Transverse colon (tissue), 4 donors: Measurements from ENCODE around the gene HRH2. TPM values are rescaled to one million over a fixed set of nuclear protein-coding genes. Genes with fewer than 3 reads are reported as not detected.
"Not testable (repeated sequence)": the region's sequence is repeated elsewhere in the genome, so short reads cannot be mapped to it uniquely, and the experiment has no call there.

Experiments
- DNase-seq: peaks from one replicate; pipeline ENCODE4 v3.0.0-alpha.2; 2019
- H3K27ac ChIP-seq, 4 donors: fragments of 200-600 bp; sonication (generic); 2 replicates each; pipeline ENCODE4 v1.5.1; 2016 to 2018; ENCODE audit warnings: inconsistent platforms in 4 of 4
- H3K27me3 ChIP-seq: fragments of 200-600 bp; sonication (generic); 2 replicates; pipeline ENCODE4 v1.5.1; 2017; ENCODE audit warnings: inconsistent platforms
- H3K36me3 ChIP-seq, 4 donors: fragments of 200-600 bp; sonication (generic); 2 replicates each; pipeline ENCODE4 v1.5.1; 2017 to 2019; ENCODE audit warnings: inconsistent platforms in 4 of 4
- H3K4me1 ChIP-seq, 4 donors: fragments of 200-600 bp; sonication (generic); 2 replicates each; pipeline ENCODE4 v1.5.1; 2017 to 2020; ENCODE audit warnings: inconsistent platforms in 4 of 4
- H3K4me3 ChIP-seq, 4 donors: fragments of 200-600 bp; sonication (generic); 1 replicate in 1 of 4; 2 replicates in 3 of 4; pipeline versions ENCODE4 v1.5.1 to v1.6.1; 2017 to 2019; ENCODE audit warnings: inconsistent platforms in 4 of 4
- H3K9me3 ChIP-seq, 2 donors: fragments of 200-600 bp; sonication (generic); 2 replicates each; pipeline ENCODE4 v1.5.1; 2017 to 2019; ENCODE audit warnings: inconsistent platforms in 2 of 2
- EP300 ChIP-seq: sonication (generic); formaldehyde crosslinking; IDR thresholded peaks from one replicate; pipeline ENCODE4 v1.6.1; 2017; ENCODE audit warnings: antibody characterized with exemption, low read depth
- POLR2A ChIP-seq: fragments of 450-650 bp; IDR thresholded peaks from one replicate; pipeline ENCODE4 v1.6.1; 2016; ENCODE audit warnings: antibody characterized with exemption, mild to moderate bottlenecking, moderate library complexity
- POLR2AphosphoS5 ChIP-seq, 3 donors: sonication (generic); formaldehyde crosslinking; IDR thresholded peaks; one replicate each; pipeline ENCODE4 v1.6.1; 2016; ENCODE audit warnings: antibody characterized with exemption in 3 of 3
- WGBS, 2 donors: methylation state at CpG; one replicate each; pipeline ENCODE4 v1.1.5; 2018; ENCODE audit warnings: low coverage in 1 of 2; 5-methylcytosine and 5-hydroxymethylcytosine counted together
- in situ Hi-C, 4 donors: fragments of 200-750 bp; cut with MboI; loops; one replicate each; pipeline versions ENCODE4 v1.15.0 to v1.15.1; 2017; ENCODE audit warnings: low sequenced_read_pairs in 3 of 4, low pct_ligation_motif_present in 1 of 4, low pct_unique_long_range_greater_than_20kb in 1 of 4
- intact Hi-C: fragments of 100-400 bp; cut with DNase I; formaldehyde crosslinking; loops from one replicate; pipeline ENCODE4 v1.15.1; 2023; ENCODE audit warnings: low total_unique reads
- total RNA-seq, 4 donors: library from RNA; depleted of rRNA; stranded (reverse); fragments of >200 nt; gene quantifications; one replicate each; pipeline ENCODE4 v1.1.0, GENCODE V29; 2016
- TF ChIP-seq, protein P1 (sequence below), 5 experiments: fragments of 200-600 bp in 3 of 5; fragments of 450-650 bp in 2 of 5; sonication (generic) in 3 of 5; IDR thresholded peaks; 1 replicate in 2 of 5; 2 replicates in 3 of 5; pipeline ENCODE4 v1.5.1; 2016 to 2017; ENCODE audit warnings: antibody characterized with exemption in 5 of 5, inconsistent platforms in 3 of 5, mild to moderate bottlenecking in 2 of 5, moderate library complexity in 1 of 5

The HRH2 gene
- total RNA-seq, 4 donors from 2014 or later = 0.20 to 1.5 (median 0.74) TPM

- Histone ChIP-seq H3K27me3 (no peaks in the 10 kb centered on the region), H3K27ac (no peak overlapping the region), H3K4me3 (no peak overlapping the region), H3K9me3 (no peaks in the 10 kb centered on the region), H3K4me1 (no peaks in the 10 kb centered on the region), H3K36me3 (no peaks in the 10 kb centered on the region)
- no peak for TF ChIP-seq POLR2AphosphoS5 (IDR thresholded peaks at IDR 0.05)
- no peak for TF ChIP-seq EP300
- TF ChIP-seq, protein P1, sequence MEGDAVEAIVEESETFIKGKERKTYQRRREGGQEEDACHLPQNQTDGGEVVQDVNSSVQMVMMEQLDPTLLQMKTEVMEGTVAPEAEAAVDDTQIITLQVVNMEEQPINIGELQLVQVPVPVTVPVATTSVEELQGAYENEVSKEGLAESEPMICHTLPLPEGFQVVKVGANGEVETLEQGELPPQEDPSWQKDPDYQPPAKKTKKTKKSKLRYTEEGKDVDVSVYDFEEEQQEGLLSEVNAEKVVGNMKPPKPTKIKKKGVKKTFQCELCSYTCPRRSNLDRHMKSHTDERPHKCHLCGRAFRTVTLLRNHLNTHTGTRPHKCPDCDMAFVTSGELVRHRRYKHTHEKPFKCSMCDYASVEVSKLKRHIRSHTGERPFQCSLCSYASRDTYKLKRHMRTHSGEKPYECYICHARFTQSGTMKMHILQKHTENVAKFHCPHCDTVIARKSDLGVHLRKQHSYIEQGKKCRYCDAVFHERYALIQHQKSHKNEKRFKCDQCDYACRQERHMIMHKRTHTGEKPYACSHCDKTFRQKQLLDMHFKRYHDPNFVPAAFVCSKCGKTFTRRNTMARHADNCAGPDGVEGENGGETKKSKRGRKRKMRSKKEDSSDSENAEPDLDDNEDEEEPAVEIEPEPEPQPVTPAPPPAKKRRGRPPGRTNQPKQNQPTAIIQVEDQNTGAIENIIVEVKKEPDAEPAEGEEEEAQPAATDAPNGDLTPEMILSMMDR (IDR thresholded peaks at IDR 0.05) = no peak
- no peak for TF ChIP-seq POLR2A
- WGBS, 2 donors = 82 to 85% methylated on average over 4 of the region's 4 CpGs
- in situ Hi-C loops = no loop called here
- intact Hi-C loops = no loop called here
- DNase-seq = no peak
These were observed 14.9 kb upstream of the HRH2 start for GRCh38 chr5:175642998-175643397.

DNA sequence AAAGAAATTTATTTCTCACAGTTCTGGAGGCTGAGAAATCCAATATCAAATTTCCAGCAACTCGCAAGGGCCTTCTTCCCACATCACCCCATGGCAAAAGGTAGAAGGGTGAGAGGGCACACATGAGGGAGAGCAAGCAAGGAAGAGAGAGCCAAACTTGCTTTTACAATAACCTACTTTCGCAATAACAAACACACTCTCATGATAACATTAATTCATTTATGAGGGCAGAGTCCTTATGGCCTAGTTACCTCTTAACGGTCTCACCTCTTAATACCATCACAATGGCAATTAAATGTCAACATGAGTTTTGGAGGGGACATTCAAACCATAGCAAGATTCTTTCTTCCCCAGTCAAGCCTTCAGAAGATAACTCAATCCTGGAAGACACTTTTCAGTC is 11.6 kb upstream of the HRH2 start:
- H3K4me3 ChIP-seq = no peak overlapping the region
- no peaks in the 10 kb centered on the region for H3K27me3 ChIP-seq
- H3K27ac ChIP-seq = no peak overlapping the region
- intact Hi-C loops (no loop called here), in situ Hi-C loops (no loop called here)
- 65 to 70% methylated on average over 3 of the region's 3 CpGs for WGBS, 2 donors
- no peaks in the 10 kb centered on the region for H3K36me3 ChIP-seq
- no peaks in the 10 kb centered on the region for H3K4me1 ChIP-seq
- no peaks in the 10 kb centered on the region for H3K9me3 ChIP-seq
- TF ChIP-seq, protein P1 (IDR thresholded peaks at IDR 0.05) = no peak
- TF ChIP-seq POLR2AphosphoS5 (IDR thresholded peaks at IDR 0.05) = no peak
- no peak for TF ChIP-seq POLR2A
- TF ChIP-seq EP300 = no peak
- DNase-seq = no peak

DNA sequence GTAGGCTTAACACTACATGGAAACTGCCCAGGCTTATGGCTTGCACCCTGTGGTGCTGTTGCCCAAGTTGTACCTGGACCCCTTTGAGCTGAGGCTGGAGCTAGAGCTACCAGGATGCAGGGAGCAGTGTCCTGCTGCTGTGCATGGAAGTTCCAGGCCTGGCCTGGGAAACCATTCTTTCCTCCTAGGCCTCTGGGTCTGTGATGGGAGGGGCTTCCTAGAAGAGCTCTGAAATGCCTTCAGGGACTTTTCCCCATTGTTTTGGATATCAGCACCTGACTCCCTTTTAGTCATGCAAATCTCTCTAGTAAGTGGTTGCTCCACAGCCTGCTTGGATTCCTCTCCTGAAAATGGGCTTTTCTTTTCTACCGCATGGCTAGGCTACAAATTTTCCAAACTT is 7.9 kb upstream of the HRH2 start:
- intact Hi-C loops (no loop called here), in situ Hi-C loops (no loop called here)
- no peak for TF ChIP-seq POLR2AphosphoS5 (IDR thresholded peaks at IDR 0.05)
- no peak for TF ChIP-seq EP300
- TF ChIP-seq POLR2A = no peak
- Histone ChIP-seq H3K27me3 (no peaks in the 10 kb centered on the region), H3K4me3 (no peak overlapping the region), H3K36me3 (no peaks in the 10 kb centered on the region), H3K9me3 (no peaks in the 10 kb centered on the region), H3K27ac (no peak overlapping the region), H3K4me1 (no peaks in the 10 kb centered on the region)
- WGBS, 2 donors = 97 to 100% methylated on average over 1 of the region's 1 CpG
- DNase-seq = no peak

DNA sequence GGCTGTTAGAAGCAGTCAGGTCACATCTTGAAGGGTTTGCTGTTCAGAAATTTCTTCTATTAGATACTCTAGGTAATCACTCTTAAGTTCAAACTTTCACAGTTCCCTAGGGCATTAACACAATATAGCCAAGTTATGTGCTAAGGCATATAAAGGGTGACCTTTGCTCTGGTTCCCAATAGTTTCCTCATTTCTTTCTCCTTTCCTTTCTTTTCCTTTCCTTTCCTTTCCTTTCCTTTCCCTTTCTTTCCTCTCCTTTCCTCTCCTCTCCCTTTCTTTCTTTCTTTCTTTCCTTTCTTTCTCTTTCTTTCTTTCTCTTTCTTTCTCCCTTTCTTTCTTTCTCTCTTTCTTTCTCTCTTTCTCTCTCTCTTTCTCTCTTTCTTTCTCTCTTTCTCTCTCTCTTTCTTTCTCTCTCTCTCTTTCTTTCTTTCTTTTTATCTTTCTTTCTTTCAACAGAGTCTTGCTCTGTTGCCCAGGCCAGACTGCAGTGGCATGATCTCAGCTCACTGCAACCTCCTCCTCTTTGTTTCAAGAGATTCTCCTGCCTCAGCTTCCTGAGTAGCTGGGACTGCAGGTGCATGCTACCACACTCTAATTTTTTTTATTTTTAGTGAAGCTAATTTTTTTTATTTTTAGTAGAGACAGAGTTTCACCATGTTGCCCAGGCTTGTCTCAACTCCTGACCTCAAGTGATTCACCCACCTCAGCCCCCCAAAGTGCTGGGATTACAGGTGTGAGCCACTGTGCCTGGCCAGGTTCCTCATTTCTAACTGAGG is 7.3 kb upstream of the HRH2 start:
- intact Hi-C loops, H3K27ac ChIP-seq, H3K36me3 ChIP-seq, H3K27me3 ChIP-seq, H3K9me3 ChIP-seq, in situ Hi-C loops, DNase-seq, H3K4me3 ChIP-seq, H3K4me1 ChIP-seq: not testable (repeated sequence)

GRCh38 chr5:175652741-175653663 is 4.9 kb upstream of the HRH2 start:
- intact Hi-C loops (no loop called here), in situ Hi-C loops (no loop called here)
- Histone ChIP-seq H3K4me1 (peaks cover 0 to 3% (median 0%) of the 10 kb centered on the region in 4 donors), H3K9me3 (no peaks in the 10 kb centered on the region), H3K4me3 (no peak overlapping the region), H3K27me3 (peaks cover 18% of the 10 kb centered on the region), H3K27ac (no peak overlapping the region), H3K36me3 (no peaks in the 10 kb centered on the region)
- TF ChIP-seq EP300 (no peak), POLR2AphosphoS5 (IDR thresholded peaks at IDR 0.05) (no peak)
- 61 to 67% methylated on average over 4 to 11 of the region's 11 CpGs for WGBS, 2 donors
- peak; percentile 15 for DNase-seq
